Caco-2 (cell line): ENCODE data around the gene NCOA4. TPM values are rescaled to one million over a fixed set of nuclear protein-coding genes. Genes with fewer than 3 reads are reported as not detected.

Experiments
- BruUV-seq: library from RNA; stranded (reverse); fragments of 400-500 nt; replicated peaks from 2 replicates; lab custom pipeline; 2021; lab: Mats Ljungman, UMichigan
- CTCF ChIA-PET: fragments of 300-600 bp; sonication (Branson Sonifier 250); formaldehyde crosslinking; loops from one replicate; lab custom pipeline; 2022; ENCODE audit warnings: antibody characterized with exemption; lab: Charles Lee
- POLR2A ChIA-PET: fragments of 300-600 bp; sonication (Branson Sonifier 250); formaldehyde crosslinking; loops from one replicate; lab custom pipeline; 2022; ENCODE audit warnings: antibody characterized with exemption; lab: Charles Lee
- DNase-seq, 2 experiments: peaks; one replicate each; pipeline versions ENCODE4 v3.0.0 to v3.0.0-alpha.2; 2020 to 2022
- H3K27me3 ChIP-seq: replicated peaks from 2 replicates; pipeline ENCODE4 v1.6.0; 2011; ENCODE audit warnings: low read length; ENCODE audit not compliant: control insufficient read depth, insufficient read depth
- H3K36me3 ChIP-seq: 2 replicates; pipeline ENCODE4 v1.5.1; 2011; ENCODE audit warnings: low read length; ENCODE audit not compliant: control insufficient read depth, insufficient read depth
- H3K4me1 ChIP-seq: fragments of 250-450 bp; sonication (Bioruptor Pico); 2 replicates; pipeline ENCODE4 v1.5.1; 2020; ENCODE audit warnings: mild to moderate bottlenecking
- H3K4me3 ChIP-seq: 2 replicates; pipeline ENCODE4 v1.5.1; 2011; ENCODE audit warnings: low read depth, mild to moderate bottlenecking, control low read depth, low read length
- H3K9me3 ChIP-seq: fragments of 250-450 bp; sonication (Bioruptor Pico); 2 replicates; pipeline ENCODE4 v1.5.1; 2020; ENCODE audit warnings: mild to moderate bottlenecking, moderate library complexity
- H3K27ac Mint-ChIP-seq: one replicate; pipeline ENCODE4 v1.8.0; 2022; ENCODE audit warnings: mixed read lengths; ENCODE audit not compliant: unreplicated experiment
- H3K27me3 Mint-ChIP-seq: one replicate; pipeline ENCODE4 v1.8.0; 2022; ENCODE audit warnings: mixed read lengths; ENCODE audit not compliant: insufficient read depth, unreplicated experiment
- H3K36me3 Mint-ChIP-seq: one replicate; pipeline ENCODE4 v1.8.0; 2022; ENCODE audit warnings: mild to moderate bottlenecking, mixed read lengths; ENCODE audit not compliant: insufficient read depth, unreplicated experiment
- H3K4me1 Mint-ChIP-seq: one replicate; pipeline ENCODE4 v1.8.0; 2022; ENCODE audit warnings: low read depth, mixed read lengths; ENCODE audit not compliant: unreplicated experiment
- H3K4me3 Mint-ChIP-seq: one replicate; pipeline ENCODE4 v1.8.0; 2022; ENCODE audit warnings: mild to moderate bottlenecking, moderate library complexity, mixed read lengths; ENCODE audit not compliant: unreplicated experiment
- H3K9me3 Mint-ChIP-seq: one replicate; pipeline ENCODE4 v1.8.0; 2022; ENCODE audit warnings: mixed read lengths; ENCODE audit not compliant: unreplicated experiment
- CTCF ChIP-seq, 2 experiments: fragments of 200-600 bp in 1 of 2; IDR thresholded peaks; 1 replicate in 1 of 2; 2 replicates in 1 of 2; pipeline versions ENCODE4 v1.5.1 to v1.8.0; 2011 to 2022; ENCODE audit warnings: antibody characterized with exemption in 1 of 2, control low read depth in 1 of 2, inconsistent platforms in 1 of 2, low read depth in 1 of 2, low read length in 1 of 2, mild to moderate bottlenecking in 1 of 2, moderate library complexity in 1 of 2; ENCODE audit not compliant: insufficient read depth in 1 of 2, severe bottlenecking in 1 of 2, unreplicated experiment in 1 of 2
- intact Hi-C: fragments of 100-400 bp; cut with micrococcal nuclease; formaldehyde crosslinking; loops from one replicate; pipeline ENCODE4 v1.10.0; 2022; ENCODE audit not compliant: unreplicated experiment
- total RNA-seq: library from RNA; stranded (reverse); gene quantifications from 2 replicates; pipeline ENCODE4 v1.2.3, GENCODE V29; 2022

The NCOA4 gene
- total RNA-seq, 1 experiment from 2014 or later: 139 TPM

GRCh38 chr10:46069771-46070463 is 39.5 kb upstream of the NCOA4 start:
- H3K27me3 Mint-ChIP-seq: no peaks in the 10 kb centered on the region
- Histone ChIP-seq H3K4me3 (no peak overlapping the region), H3K4me1 (no peaks in the 10 kb centered on the region), H3K9me3 (no peaks in the 10 kb centered on the region), H3K27me3 (no peaks in the 10 kb centered on the region), H3K36me3 (no peaks in the 10 kb centered on the region)
- intact Hi-C loops: no loop called here
- no peak overlapping the region for H3K27ac Mint-ChIP-seq
- CTCF ChIA-PET: interaction anchor here (0.6 to 1.8 kb wide), 4 partner anchors 17 to 41 kb away, joined by 3 to 5 read pairs (median 3); no protein-coding TSS in a partner anchor
- no peak overlapping the region for H3K4me3 Mint-ChIP-seq
- no TSS peak for BruUV-seq
- H3K36me3 Mint-ChIP-seq: no peaks in the 10 kb centered on the region
- H3K4me1 Mint-ChIP-seq: peaks cover 6% of the 10 kb centered on the region
- peak in 1 of 2 experiments; percentile 13 for TF ChIP-seq CTCF (IDR thresholded peaks at IDR 0.05; ENCODE audit: insufficient read depth in 1 of 2, low read depth in 1 of 2, low read length in 1 of 2, severe bottlenecking in 1 of 2, unreplicated experiment in 1 of 2)
- H3K9me3 Mint-ChIP-seq: peaks cover 8% of the 10 kb centered on the region
- no peak for DNase-seq
- POLR2A ChIA-PET: no interaction called here

- Histone ChIP-seq H3K27me3 (no peaks in the 10 kb centered on the region), H3K9me3 (no peaks in the 10 kb centered on the region), H3K36me3 (no peaks in the 10 kb centered on the region), H3K4me1 (no peaks in the 10 kb centered on the region), H3K4me3 (no peak overlapping the region)
- no peak for DNase-seq
- Mint-ChIP-seq H3K4me3 (no peak overlapping the region), H3K9me3 (peaks cover 8% of the 10 kb centered on the region), H3K27ac (peak overlapping the region; percentile 62), H3K36me3 (no peaks in the 10 kb centered on the region), H3K4me1 (peaks cover 6% of the 10 kb centered on the region), H3K27me3 (no peaks in the 10 kb centered on the region)
- no peak for TF ChIP-seq CTCF (IDR thresholded peaks at IDR 0.05; ENCODE audit: insufficient read depth in 1 of 2, low read depth in 1 of 2, low read length in 1 of 2, severe bottlenecking in 1 of 2, unreplicated experiment in 1 of 2)
- intact Hi-C loops: no loop called here
- ChIA-PET CTCF (interaction anchor here (1.0 to 1.8 kb wide), 2 partner anchors 16 to 37 kb away, joined by 3 to 5 read pairs; no protein-coding TSS in a partner anchor), POLR2A (no interaction called here)
- BruUV-seq: no TSS peak
These were observed 38.5 kb upstream of the NCOA4 start for GRCh38 chr10:46068905-46069304.

GRCh38 chr10:46068117-46068516 is 37.7 kb upstream of the NCOA4 start:
- no peak for DNase-seq
- Mint-ChIP-seq H3K27ac (no peak overlapping the region), H3K9me3 (peaks cover 8% of the 10 kb centered on the region), H3K4me1 (peaks cover 6% of the 10 kb centered on the region), H3K36me3 (no peaks in the 10 kb centered on the region), H3K4me3 (no peak overlapping the region), H3K27me3 (no peaks in the 10 kb centered on the region)
- Histone ChIP-seq H3K9me3 (no peaks in the 10 kb centered on the region), H3K4me1 (no peaks in the 10 kb centered on the region), H3K4me3 (no peak overlapping the region), H3K27me3 (no peaks in the 10 kb centered on the region), H3K36me3 (no peaks in the 10 kb centered on the region)
- CTCF ChIA-PET: no interaction called here
- intact Hi-C loops: no loop called here
- POLR2A ChIA-PET: no interaction called here
- BruUV-seq: no TSS peak
- no peak for TF ChIP-seq CTCF (IDR thresholded peaks at IDR 0.05; ENCODE audit: insufficient read depth in 1 of 2, low read depth in 1 of 2, low read length in 1 of 2, severe bottlenecking in 1 of 2, unreplicated experiment in 1 of 2)
